Caco-2 (cell line): ENCODE data around the gene WDR45B. TPM values are rescaled to one million over a fixed set of nuclear protein-coding genes. Genes with fewer than 3 reads are reported as not detected.

ENCODE experiments used
- BruUV-seq: library from RNA; stranded (reverse); fragments of 400-500 nt; replicated peaks from 2 replicates; lab custom pipeline; 2021; lab: Mats Ljungman, UMichigan
- CTCF ChIA-PET: fragments of 300-600 bp; sonication (Branson Sonifier 250); formaldehyde crosslinking; loops from one replicate; lab custom pipeline; 2022; ENCODE audit warnings: antibody characterized with exemption; lab: Charles Lee
- POLR2A ChIA-PET: fragments of 300-600 bp; sonication (Branson Sonifier 250); formaldehyde crosslinking; loops from one replicate; lab custom pipeline; 2022; ENCODE audit warnings: antibody characterized with exemption; lab: Charles Lee
- DNase-seq, 2 experiments: peaks; one replicate each; pipeline versions ENCODE4 v3.0.0 to v3.0.0-alpha.2; 2020 to 2022
- H3K27me3 ChIP-seq: replicated peaks from 2 replicates; pipeline ENCODE4 v1.6.0; 2011; ENCODE audit warnings: low read length; ENCODE audit not compliant: control insufficient read depth, insufficient read depth
- H3K36me3 ChIP-seq: 2 replicates; pipeline ENCODE4 v1.5.1; 2011; ENCODE audit warnings: low read length; ENCODE audit not compliant: control insufficient read depth, insufficient read depth
- H3K4me1 ChIP-seq: fragments of 250-450 bp; sonication (Bioruptor Pico); 2 replicates; pipeline ENCODE4 v1.5.1; 2020; ENCODE audit warnings: mild to moderate bottlenecking
- H3K4me3 ChIP-seq: 2 replicates; pipeline ENCODE4 v1.5.1; 2011; ENCODE audit warnings: low read depth, mild to moderate bottlenecking, control low read depth, low read length
- H3K9me3 ChIP-seq: fragments of 250-450 bp; sonication (Bioruptor Pico); 2 replicates; pipeline ENCODE4 v1.5.1; 2020; ENCODE audit warnings: mild to moderate bottlenecking, moderate library complexity
- H3K27ac Mint-ChIP-seq: one replicate; pipeline ENCODE4 v1.8.0; 2022; ENCODE audit warnings: mixed read lengths; ENCODE audit not compliant: unreplicated experiment
- H3K27me3 Mint-ChIP-seq: one replicate; pipeline ENCODE4 v1.8.0; 2022; ENCODE audit warnings: mixed read lengths; ENCODE audit not compliant: insufficient read depth, unreplicated experiment
- H3K36me3 Mint-ChIP-seq: one replicate; pipeline ENCODE4 v1.8.0; 2022; ENCODE audit warnings: mild to moderate bottlenecking, mixed read lengths; ENCODE audit not compliant: insufficient read depth, unreplicated experiment
- H3K4me1 Mint-ChIP-seq: one replicate; pipeline ENCODE4 v1.8.0; 2022; ENCODE audit warnings: low read depth, mixed read lengths; ENCODE audit not compliant: unreplicated experiment
- H3K4me3 Mint-ChIP-seq: one replicate; pipeline ENCODE4 v1.8.0; 2022; ENCODE audit warnings: mild to moderate bottlenecking, moderate library complexity, mixed read lengths; ENCODE audit not compliant: unreplicated experiment
- H3K9me3 Mint-ChIP-seq: one replicate; pipeline ENCODE4 v1.8.0; 2022; ENCODE audit warnings: mixed read lengths; ENCODE audit not compliant: unreplicated experiment
- intact Hi-C: fragments of 100-400 bp; cut with micrococcal nuclease; formaldehyde crosslinking; loops from one replicate; pipeline ENCODE4 v1.10.0; 2022; ENCODE audit not compliant: unreplicated experiment
- total RNA-seq: library from RNA; stranded (reverse); gene quantifications from 2 replicates; pipeline ENCODE4 v1.2.3, GENCODE V29; 2022
- TF ChIP-seq, protein P1 (sequence below), 2 experiments: fragments of 200-600 bp in 1 of 2; IDR thresholded peaks; 1 replicate in 1 of 2; 2 replicates in 1 of 2; pipeline versions ENCODE4 v1.5.1 to v1.8.0; 2011 to 2022; ENCODE audit warnings: antibody characterized with exemption in 1 of 2, control low read depth in 1 of 2, inconsistent platforms in 1 of 2, low read depth in 1 of 2, low read length in 1 of 2, mild to moderate bottlenecking in 1 of 2, moderate library complexity in 1 of 2; ENCODE audit not compliant: insufficient read depth in 1 of 2, severe bottlenecking in 1 of 2, unreplicated experiment in 1 of 2

The WDR45B gene
- total RNA-seq, 1 experiment from 2014 or later, result 106 TPM

DNA sequence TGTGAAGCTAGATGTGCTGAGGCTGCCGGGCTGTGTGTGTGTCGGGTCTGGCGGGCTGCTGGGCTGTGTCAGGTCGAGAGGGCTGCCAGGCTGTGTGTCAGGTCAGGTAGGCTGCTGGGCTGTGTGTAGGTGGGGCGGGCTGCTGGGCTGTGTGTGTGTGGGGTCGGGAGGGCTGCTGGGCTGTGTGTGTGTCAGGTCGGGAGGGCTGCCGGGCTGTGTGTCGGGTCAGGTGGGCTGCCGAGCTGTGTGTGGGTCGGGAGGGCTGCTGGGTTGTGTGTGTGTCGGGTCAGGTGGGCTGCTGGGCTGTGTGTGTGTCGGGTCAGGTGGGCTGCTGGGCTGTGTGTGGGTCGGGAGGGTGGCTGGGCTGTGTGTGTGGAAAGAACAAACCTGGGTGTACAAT, 8.6 kb downstream of the WDR45B start:
- H3K9me3 ChIP-seq, result peaks cover 5% of the 10 kb centered on the region
- POLR2A ChIA-PET, result no interaction called here
- TF ChIP-seq, protein P1, sequence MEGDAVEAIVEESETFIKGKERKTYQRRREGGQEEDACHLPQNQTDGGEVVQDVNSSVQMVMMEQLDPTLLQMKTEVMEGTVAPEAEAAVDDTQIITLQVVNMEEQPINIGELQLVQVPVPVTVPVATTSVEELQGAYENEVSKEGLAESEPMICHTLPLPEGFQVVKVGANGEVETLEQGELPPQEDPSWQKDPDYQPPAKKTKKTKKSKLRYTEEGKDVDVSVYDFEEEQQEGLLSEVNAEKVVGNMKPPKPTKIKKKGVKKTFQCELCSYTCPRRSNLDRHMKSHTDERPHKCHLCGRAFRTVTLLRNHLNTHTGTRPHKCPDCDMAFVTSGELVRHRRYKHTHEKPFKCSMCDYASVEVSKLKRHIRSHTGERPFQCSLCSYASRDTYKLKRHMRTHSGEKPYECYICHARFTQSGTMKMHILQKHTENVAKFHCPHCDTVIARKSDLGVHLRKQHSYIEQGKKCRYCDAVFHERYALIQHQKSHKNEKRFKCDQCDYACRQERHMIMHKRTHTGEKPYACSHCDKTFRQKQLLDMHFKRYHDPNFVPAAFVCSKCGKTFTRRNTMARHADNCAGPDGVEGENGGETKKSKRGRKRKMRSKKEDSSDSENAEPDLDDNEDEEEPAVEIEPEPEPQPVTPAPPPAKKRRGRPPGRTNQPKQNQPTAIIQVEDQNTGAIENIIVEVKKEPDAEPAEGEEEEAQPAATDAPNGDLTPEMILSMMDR (IDR thresholded peaks at IDR 0.05; ENCODE audit: insufficient read depth in 1 of 2, low read depth in 1 of 2, low read length in 1 of 2, severe bottlenecking in 1 of 2, unreplicated experiment in 1 of 2), result no peak
- H3K9me3 Mint-ChIP-seq, result peaks cover 12% of the 10 kb centered on the region
- CTCF ChIA-PET, result interaction anchor here (0.6 kb wide), 1 partner anchor 103 kb away, joined by 3 read pairs; no protein-coding TSS in a partner anchor
- H3K27ac Mint-ChIP-seq, result peak overlapping the region; percentile 21
- intact Hi-C loops, result no loop called here
- peaks cover 10% of the 10 kb centered on the region for H3K4me1 ChIP-seq
- H3K27me3 ChIP-seq, result no peaks in the 10 kb centered on the region
- no TSS peak for BruUV-seq
- no peaks in the 10 kb centered on the region for H3K27me3 Mint-ChIP-seq
- peaks cover 10% of the 10 kb centered on the region for H3K36me3 ChIP-seq
- H3K36me3 Mint-ChIP-seq, result peaks cover 88% of the 10 kb centered on the region
- peaks cover 16% of the 10 kb centered on the region for H3K4me1 Mint-ChIP-seq
- no peak overlapping the region for H3K4me3 Mint-ChIP-seq
- H3K4me3 ChIP-seq, result no peak overlapping the region
- no peak for DNase-seq

DNA sequence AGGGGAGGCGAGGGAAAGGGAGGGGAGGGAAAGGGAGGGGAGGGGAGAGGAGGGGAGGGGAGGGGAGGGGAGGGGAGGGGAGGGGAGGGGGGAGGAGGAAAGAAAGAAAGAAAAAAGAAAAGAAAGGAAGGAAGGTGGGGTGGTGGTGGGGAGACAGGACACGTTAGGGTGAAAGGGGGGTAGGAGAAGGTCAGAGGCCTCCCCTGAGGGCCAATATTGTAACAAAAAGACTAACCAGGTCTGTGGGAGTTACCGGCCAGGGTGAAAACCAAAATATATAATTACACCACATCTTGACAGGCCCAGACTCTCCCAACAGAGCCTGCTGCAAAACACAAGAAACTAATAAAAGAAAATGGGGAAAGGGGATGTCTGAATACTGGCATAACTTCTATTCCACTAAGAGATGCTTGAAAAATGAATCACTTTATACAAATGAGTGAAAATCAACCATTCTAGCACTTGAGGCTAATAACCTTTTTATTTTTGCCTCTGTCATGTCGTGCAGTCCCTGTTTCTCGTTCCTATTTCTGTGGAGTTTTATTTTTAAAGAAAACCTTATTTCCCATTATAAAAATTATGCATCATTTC, 10.0 kb downstream of the WDR45B start:
- Histone ChIP-seq H3K4me1 (peaks cover 10% of the 10 kb centered on the region), H3K4me3 (no peak overlapping the region), H3K27me3 (no peaks in the 10 kb centered on the region), H3K36me3 (peaks cover 6% of the 10 kb centered on the region), H3K9me3 (peaks cover 5% of the 10 kb centered on the region)
- peaks cover 16% of the 10 kb centered on the region for H3K4me1 Mint-ChIP-seq
- H3K27ac Mint-ChIP-seq, result no peak overlapping the region
- no peak for DNase-seq
- no peak overlapping the region for H3K4me3 Mint-ChIP-seq
- intact Hi-C loops, result no loop called here
- no TSS peak for BruUV-seq
- ChIA-PET POLR2A (no interaction called here), CTCF (no interaction called here)
- H3K27me3 Mint-ChIP-seq, result no peaks in the 10 kb centered on the region
- TF ChIP-seq, protein P1 (IDR thresholded peaks at IDR 0.05; ENCODE audit: insufficient read depth in 1 of 2, low read depth in 1 of 2, low read length in 1 of 2, severe bottlenecking in 1 of 2, unreplicated experiment in 1 of 2), result no peak
- H3K9me3 Mint-ChIP-seq, result peaks cover 12% of the 10 kb centered on the region
- peaks cover 88% of the 10 kb centered on the region for H3K36me3 Mint-ChIP-seq

DNA sequence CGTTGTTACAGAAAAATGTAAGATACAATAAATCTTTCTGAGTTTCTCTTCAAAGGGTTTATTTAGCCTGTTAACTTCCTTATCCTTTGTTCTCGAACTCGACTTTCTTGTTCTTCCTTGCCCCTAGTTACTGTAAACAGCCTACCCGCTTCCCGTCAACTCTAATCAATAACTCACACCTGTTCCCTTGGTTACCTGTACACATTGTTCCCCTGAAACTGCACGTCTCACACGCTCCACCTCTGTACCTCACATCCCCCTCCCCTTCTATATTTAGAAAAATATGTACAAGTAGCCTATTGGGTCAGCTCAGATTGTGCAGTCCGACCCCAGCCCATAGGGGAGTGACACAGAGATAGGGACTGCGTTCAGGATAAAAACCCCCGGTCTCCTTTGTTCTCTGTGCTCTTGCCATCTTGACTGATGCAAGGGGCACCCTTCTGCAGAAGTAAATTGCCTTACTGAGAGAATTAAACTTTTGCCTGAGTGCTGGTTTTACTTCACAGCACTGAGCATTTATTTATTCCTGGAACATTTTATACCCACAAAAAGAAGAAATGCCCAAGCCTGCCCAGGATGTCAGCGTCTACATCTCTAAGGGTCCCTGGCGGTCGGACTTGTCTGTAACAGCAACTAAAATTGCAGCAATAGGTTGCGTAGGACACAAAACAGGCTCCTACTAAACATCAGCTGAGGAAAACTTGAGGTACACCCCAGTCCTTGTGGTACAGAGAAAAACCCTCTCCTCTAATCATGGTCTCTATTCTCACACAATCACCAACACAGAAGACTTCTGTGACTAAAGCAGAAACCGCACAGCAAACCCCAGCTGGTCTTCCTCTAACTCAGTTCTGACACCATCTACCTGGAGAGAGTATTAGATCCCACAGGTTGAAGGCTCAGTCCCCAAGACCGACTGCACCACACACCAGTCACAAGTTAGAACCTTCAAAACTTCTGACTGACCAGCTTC, 11.3 kb downstream of the WDR45B start:
- Mint-ChIP-seq H3K27ac (peak overlapping the region; percentile 77), H3K4me1 (peaks cover 16% of the 10 kb centered on the region), H3K36me3 (peaks cover 89% of the 10 kb centered on the region), H3K27me3 (no peaks in the 10 kb centered on the region), H3K4me3 (no peak overlapping the region), H3K9me3 (peaks cover 12% of the 10 kb centered on the region)
- CTCF ChIA-PET, result interaction anchor here (0.8 kb wide), 1 partner anchor 431 kb away, joined by 4 read pairs; no protein-coding TSS in a partner anchor
- BruUV-seq, result TSS peak; percentile 97
- TF ChIP-seq, protein P1 (IDR thresholded peaks at IDR 0.05; ENCODE audit: insufficient read depth in 1 of 2, low read depth in 1 of 2, low read length in 1 of 2, severe bottlenecking in 1 of 2, unreplicated experiment in 1 of 2), result no peak
- H3K9me3 ChIP-seq, result peaks cover 5% of the 10 kb centered on the region
- no peaks in the 10 kb centered on the region for H3K27me3 ChIP-seq
- H3K4me1 ChIP-seq, result peaks cover 10% of the 10 kb centered on the region
- intact Hi-C loops, result no loop called here
- POLR2A ChIA-PET, result no interaction called here
- DNase-seq, result peak; percentile 66 to 75
- no peak overlapping the region for H3K4me3 ChIP-seq
- H3K36me3 ChIP-seq, result peaks cover 6% of the 10 kb centered on the region
